SU-DHL-6 (cell line): ENCODE measurements around the gene GRIK2.

Experiments used
- H2AFZ ChIP-seq: fragments of 200-600 bp; sonication (generic); 2 replicates; pipeline ENCODE4 v1.6.1; 2014; ENCODE audit warnings: low read depth, mild to moderate bottlenecking, moderate library complexity, mixed read lengths, antibody characterized with exemption, low read length; ENCODE audit not compliant: severe bottlenecking
- H3F3A ChIP-seq: fragments of 200-600 bp; shearing (Covaris generic); 2 replicates; pipeline ENCODE4 v1.6.0; 2016; ENCODE audit warnings: antibody characterized with exemption, mild to moderate bottlenecking; ENCODE audit not compliant: insufficient read depth
- H3K27ac ChIP-seq: fragments of 200-600 bp; sonication (generic); 2 replicates; pipeline ENCODE4 v1.5.1; 2016; ENCODE audit warnings: low read depth, mild to moderate bottlenecking, low read length, moderate library complexity, mixed read lengths
- H3K27me3 ChIP-seq: fragments of 200-600 bp; sonication (generic), shearing (Covaris generic); 2 replicates; pipeline ENCODE4 v1.6.0; 2014; ENCODE audit warnings: mild to moderate bottlenecking, low read length
- H3K36me3 ChIP-seq: fragments of 200-600 bp; sonication (generic); 2 replicates; pipeline ENCODE4 v1.6.1; 2014; ENCODE audit warnings: mild to moderate bottlenecking, low read length, mixed read lengths
- H3K4me2 ChIP-seq: fragments of 300-600, 200-600 bp; shearing (Covaris generic), sonication (generic); 2 replicates; pipeline ENCODE4 v1.6.0; 2014; ENCODE audit warnings: low read length, low read depth, mild to moderate bottlenecking; ENCODE audit not compliant: poor library complexity, severe bottlenecking
- H3K4me3 ChIP-seq: fragments of 200-600 bp; sonication (generic); 2 replicates; pipeline ENCODE4 v1.5.1; 2014; ENCODE audit warnings: antibody characterized with exemption, low read length, mild to moderate bottlenecking, mixed read lengths; ENCODE audit not compliant: insufficient read depth, poor library complexity, severe bottlenecking
- H3K79me2 ChIP-seq: fragments of 200-600 bp; sonication (generic); 2 replicates; pipeline ENCODE4 v1.6.1; 2014; ENCODE audit warnings: mild to moderate bottlenecking, low read length, moderate library complexity; ENCODE audit not compliant: insufficient read depth
- H3K9ac ChIP-seq: fragments of 200-600 bp; sonication (generic); 2 replicates; pipeline ENCODE4 v1.7.0; 2014; ENCODE audit warnings: mild to moderate bottlenecking, low read length
- H3K9me2 ChIP-seq: fragments of 200-600 bp; sonication (generic); replicated peaks from 2 replicates; pipeline ENCODE4 v1.6.1; 2014; ENCODE audit warnings: low read length; ENCODE audit not compliant: insufficient read depth
- H3K9me3 ChIP-seq: fragments of 200-600 bp; sonication (generic); 2 replicates; pipeline ENCODE4 v1.6.1; 2014; ENCODE audit warnings: low read length, mixed read lengths; ENCODE audit not compliant: insufficient read depth
- H4K20me1 ChIP-seq: fragments of 200-600 bp; sonication (generic); 2 replicates; pipeline ENCODE4 v1.6.1; 2014; ENCODE audit warnings: low read depth, mild to moderate bottlenecking, antibody characterized with exemption, low read length, moderate library complexity, mixed read lengths
- EZH2phosphoT487 ChIP-seq: fragments of 200-600 bp; sonication (generic), shearing (Covaris generic); conservative IDR thresholded peaks from 2 replicates; pipeline ENCODE4 v1.6.1; 2018; ENCODE audit warnings: mild to moderate bottlenecking, antibody characterized with exemption, low read length, moderate library complexity, mixed read lengths
- TF ChIP-seq, protein P1 (sequence below): fragments of 200-600 bp; sonication (generic); IDR thresholded peaks from one replicate; pipeline ENCODE4 v1.5.1; 2017; ENCODE audit warnings: antibody characterized with exemption, mild to moderate bottlenecking, low read length, moderate library complexity; ENCODE audit not compliant: insufficient read depth, poor library complexity, severe bottlenecking

The GRIK2 gene

DNA sequence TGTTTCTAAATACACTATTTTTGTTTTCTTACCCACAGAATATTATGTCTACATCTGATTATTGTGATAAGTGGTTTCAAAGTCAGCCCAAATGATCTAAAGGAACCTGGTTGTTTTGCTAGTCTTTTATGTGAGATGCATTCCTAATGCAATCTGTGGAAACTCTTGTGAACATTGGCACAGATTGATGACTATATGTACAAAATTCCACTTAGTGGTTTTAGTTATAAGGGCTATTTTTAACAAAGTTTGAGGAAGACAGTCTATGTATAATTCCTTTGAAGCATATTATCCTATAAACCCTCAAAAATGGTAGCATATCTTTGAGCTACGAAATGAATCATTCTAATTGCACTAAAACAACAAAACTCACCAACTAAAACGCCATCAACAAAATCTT, 140.9 kb downstream of the GRIK2 start:
- Histone ChIP-seq H3K36me3 (no peaks in the 10 kb centered on the region), H3K27ac (no peak overlapping the region), H2AFZ (no peak overlapping the region), H3K9me2 (no peaks in the 10 kb centered on the region), H3K4me2 (no peak overlapping the region), H3K4me3 (no peak overlapping the region), H3F3A (no peaks in the 10 kb centered on the region), H4K20me1 (no peaks in the 10 kb centered on the region), H3K79me2 (no peaks in the 10 kb centered on the region), H3K9ac (no peak overlapping the region), H3K9me3 (no peaks in the 10 kb centered on the region), H3K27me3 (no peaks in the 10 kb centered on the region)
- no peak for TF ChIP-seq EZH2phosphoT487

GRCh38 chr6:101534821-101535220, 141.3 kb downstream of the GRIK2 start:
- no peaks in the 10 kb centered on the region for H3K27me3 ChIP-seq
- no peak overlapping the region for H3K9ac ChIP-seq
- H4K20me1 ChIP-seq, result no peaks in the 10 kb centered on the region
- no peaks in the 10 kb centered on the region for H3F3A ChIP-seq
- no peaks in the 10 kb centered on the region for H3K79me2 ChIP-seq
- H3K9me2 ChIP-seq, result no peaks in the 10 kb centered on the region
- H3K36me3 ChIP-seq, result no peaks in the 10 kb centered on the region
- no peaks in the 10 kb centered on the region for H3K9me3 ChIP-seq
- TF ChIP-seq, protein P1, sequence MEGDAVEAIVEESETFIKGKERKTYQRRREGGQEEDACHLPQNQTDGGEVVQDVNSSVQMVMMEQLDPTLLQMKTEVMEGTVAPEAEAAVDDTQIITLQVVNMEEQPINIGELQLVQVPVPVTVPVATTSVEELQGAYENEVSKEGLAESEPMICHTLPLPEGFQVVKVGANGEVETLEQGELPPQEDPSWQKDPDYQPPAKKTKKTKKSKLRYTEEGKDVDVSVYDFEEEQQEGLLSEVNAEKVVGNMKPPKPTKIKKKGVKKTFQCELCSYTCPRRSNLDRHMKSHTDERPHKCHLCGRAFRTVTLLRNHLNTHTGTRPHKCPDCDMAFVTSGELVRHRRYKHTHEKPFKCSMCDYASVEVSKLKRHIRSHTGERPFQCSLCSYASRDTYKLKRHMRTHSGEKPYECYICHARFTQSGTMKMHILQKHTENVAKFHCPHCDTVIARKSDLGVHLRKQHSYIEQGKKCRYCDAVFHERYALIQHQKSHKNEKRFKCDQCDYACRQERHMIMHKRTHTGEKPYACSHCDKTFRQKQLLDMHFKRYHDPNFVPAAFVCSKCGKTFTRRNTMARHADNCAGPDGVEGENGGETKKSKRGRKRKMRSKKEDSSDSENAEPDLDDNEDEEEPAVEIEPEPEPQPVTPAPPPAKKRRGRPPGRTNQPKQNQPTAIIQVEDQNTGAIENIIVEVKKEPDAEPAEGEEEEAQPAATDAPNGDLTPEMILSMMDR, result no peak
- no peak for TF ChIP-seq EZH2phosphoT487
- H3K4me3 ChIP-seq, result no peak overlapping the region
- no peak overlapping the region for H2AFZ ChIP-seq
- no peak overlapping the region for H3K27ac ChIP-seq
- H3K4me2 ChIP-seq, result no peak overlapping the region

DNA sequence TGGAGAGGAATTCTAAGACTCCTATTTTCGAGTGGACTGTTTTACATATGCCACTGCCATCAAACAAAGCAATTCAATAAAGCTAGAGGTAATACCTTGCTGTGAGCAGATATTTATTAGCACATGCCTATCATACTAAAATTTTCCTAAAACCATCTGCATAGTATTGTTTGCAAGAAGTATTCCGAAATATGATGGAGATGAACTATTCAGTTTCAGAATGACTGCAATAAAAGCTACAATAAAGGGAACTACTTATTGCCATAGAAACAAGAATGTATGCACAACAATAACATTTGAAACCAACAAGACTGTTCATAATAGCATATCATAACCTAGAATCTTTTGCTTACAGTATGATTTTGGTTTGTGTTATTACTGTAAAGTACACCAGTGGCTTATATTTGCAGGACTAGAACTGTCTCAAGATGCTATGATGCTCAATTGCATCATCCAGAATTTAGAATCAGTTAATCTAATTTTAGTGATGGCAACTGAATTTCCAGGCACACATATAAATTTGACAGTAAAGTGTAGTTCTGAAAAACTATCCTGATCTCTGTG, 144.3 kb downstream of the GRIK2 start:
- Histone ChIP-seq H3K4me2 (no peak overlapping the region), H3K9ac (no peak overlapping the region), H3K9me3 (no peaks in the 10 kb centered on the region), H3F3A (no peaks in the 10 kb centered on the region), H3K36me3 (no peaks in the 10 kb centered on the region), H3K27me3 (no peaks in the 10 kb centered on the region), H3K9me2 (no peaks in the 10 kb centered on the region), H2AFZ (no peak overlapping the region), H3K4me3 (no peak overlapping the region), H4K20me1 (no peaks in the 10 kb centered on the region), H3K27ac (no peak overlapping the region), H3K79me2 (no peaks in the 10 kb centered on the region)
- no peak for TF ChIP-seq EZH2phosphoT487
- TF ChIP-seq, protein P1, result no peak

GRCh38 chr6:101539510-101540245, 146.2 kb downstream of the GRIK2 start:
- H3K4me2 ChIP-seq, result no peak overlapping the region
- no peaks in the 10 kb centered on the region for H3K79me2 ChIP-seq
- H3K27ac ChIP-seq, result no peak overlapping the region
- H4K20me1 ChIP-seq, result no peaks in the 10 kb centered on the region
- H3K9me2 ChIP-seq, result no peaks in the 10 kb centered on the region
- H3K9ac ChIP-seq, result no peak overlapping the region
- H3F3A ChIP-seq, result no peaks in the 10 kb centered on the region
- TF ChIP-seq EZH2phosphoT487, result no peak
- TF ChIP-seq, protein P1, result no peak
- H3K27me3 ChIP-seq, result no peaks in the 10 kb centered on the region
- no peaks in the 10 kb centered on the region for H3K36me3 ChIP-seq
- H3K4me3 ChIP-seq, result no peak overlapping the region
- no peak overlapping the region for H2AFZ ChIP-seq
- H3K9me3 ChIP-seq, result no peaks in the 10 kb centered on the region
